VCaP (cell line): Measurements from ENCODE around the gene LIPC.

Experiments
- H3K27ac ChIP-seq: fragments of 450-650 bp; 2 replicates; pipeline ENCODE4 v1.5.1; 2017
- TF ChIP-seq, protein P1 (sequence below): fragments of 450-650 bp; conservative IDR thresholded peaks from 2 replicates; pipeline ENCODE4 v1.5.1; 2017; ENCODE audit warnings: mild to moderate bottlenecking, moderate library complexity

LIPC gene

DNA sequence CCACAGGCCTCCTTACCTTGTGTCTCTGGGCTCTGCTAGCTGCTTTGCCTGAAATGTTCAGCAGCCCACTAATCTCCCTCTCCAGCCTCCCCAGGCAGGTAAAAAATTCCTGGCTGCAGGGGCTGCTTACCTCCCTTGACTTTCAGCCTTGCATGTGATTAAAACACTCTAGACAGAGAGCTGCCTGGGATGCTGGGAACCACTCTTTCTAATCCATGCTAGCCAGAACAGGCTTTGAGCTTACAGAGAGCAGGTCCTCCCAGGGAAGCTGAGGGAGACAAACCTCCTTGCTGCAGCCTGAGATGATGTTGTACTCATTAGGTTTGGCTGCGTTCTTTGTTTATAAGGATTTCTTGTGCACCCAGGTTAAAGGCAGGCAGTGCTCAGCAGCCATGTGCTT lies 33.7 kb upstream of the LIPC start:
- no peak overlapping the region for H3K27ac ChIP-seq

GRCh38 chr15:58398643-58399042 lies 33.1 kb upstream of the LIPC start:
- H3K27ac ChIP-seq: no peak overlapping the region
- TF ChIP-seq, protein P1, sequence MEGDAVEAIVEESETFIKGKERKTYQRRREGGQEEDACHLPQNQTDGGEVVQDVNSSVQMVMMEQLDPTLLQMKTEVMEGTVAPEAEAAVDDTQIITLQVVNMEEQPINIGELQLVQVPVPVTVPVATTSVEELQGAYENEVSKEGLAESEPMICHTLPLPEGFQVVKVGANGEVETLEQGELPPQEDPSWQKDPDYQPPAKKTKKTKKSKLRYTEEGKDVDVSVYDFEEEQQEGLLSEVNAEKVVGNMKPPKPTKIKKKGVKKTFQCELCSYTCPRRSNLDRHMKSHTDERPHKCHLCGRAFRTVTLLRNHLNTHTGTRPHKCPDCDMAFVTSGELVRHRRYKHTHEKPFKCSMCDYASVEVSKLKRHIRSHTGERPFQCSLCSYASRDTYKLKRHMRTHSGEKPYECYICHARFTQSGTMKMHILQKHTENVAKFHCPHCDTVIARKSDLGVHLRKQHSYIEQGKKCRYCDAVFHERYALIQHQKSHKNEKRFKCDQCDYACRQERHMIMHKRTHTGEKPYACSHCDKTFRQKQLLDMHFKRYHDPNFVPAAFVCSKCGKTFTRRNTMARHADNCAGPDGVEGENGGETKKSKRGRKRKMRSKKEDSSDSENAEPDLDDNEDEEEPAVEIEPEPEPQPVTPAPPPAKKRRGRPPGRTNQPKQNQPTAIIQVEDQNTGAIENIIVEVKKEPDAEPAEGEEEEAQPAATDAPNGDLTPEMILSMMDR: no peak

More for the DNA sequence above, 33.7 kb upstream of the LIPC start:
- TF ChIP-seq, protein P1: no peak

- H3K27ac ChIP-seq: no peak overlapping the region
- TF ChIP-seq, protein P1: no peak
Measured at GRCh38 chr15:58399739-58400138, 32.1 kb upstream of the LIPC start.

DNA sequence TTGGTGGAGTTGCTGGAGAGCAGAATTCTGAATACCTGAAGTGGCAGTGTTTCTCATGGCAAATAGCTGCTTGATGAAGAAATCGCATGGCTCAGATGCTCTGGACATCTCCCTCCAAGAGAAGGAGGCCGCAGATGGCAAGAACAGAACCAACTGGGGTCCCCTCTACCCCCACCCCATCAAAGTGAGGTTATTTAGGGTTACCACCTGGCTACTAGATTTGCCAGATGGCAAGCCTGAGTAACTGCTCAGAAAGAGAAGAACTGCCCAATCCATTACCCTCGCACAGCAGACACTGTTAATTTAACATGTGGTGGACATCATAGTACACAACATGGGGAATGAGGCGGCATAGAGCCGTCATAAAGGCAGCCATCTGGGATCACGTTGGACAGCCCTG lies 30.5 kb upstream of the LIPC start:
- TF ChIP-seq, protein P1: no peak
- no peak overlapping the region for H3K27ac ChIP-seq

- TF ChIP-seq, protein P1: no peak
- H3K27ac ChIP-seq: no peak overlapping the region
Measured at GRCh38 chr15:58401991-58402649, 29.7 kb upstream of the LIPC start.

DNA sequence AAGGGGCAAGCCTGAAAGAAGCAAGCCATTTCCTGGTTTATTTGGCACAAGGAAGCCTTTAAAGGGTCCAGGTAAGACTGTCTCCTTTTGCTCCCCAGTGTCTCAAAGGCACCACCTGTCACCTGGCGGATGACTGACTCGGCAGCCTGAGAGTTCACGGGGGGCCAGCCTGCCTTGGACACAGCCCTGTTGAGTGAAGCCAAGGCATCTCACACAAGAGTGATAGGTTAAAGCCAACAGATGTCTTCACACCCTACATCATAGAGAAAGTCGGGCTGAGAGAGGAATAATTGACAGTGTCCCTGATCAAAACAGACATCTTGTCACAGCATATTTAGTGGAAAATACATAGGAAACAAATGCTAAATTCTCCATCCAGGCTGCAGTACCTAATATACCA lies 28.2 kb upstream of the LIPC start:
- TF ChIP-seq, protein P1: no peak

DNA sequence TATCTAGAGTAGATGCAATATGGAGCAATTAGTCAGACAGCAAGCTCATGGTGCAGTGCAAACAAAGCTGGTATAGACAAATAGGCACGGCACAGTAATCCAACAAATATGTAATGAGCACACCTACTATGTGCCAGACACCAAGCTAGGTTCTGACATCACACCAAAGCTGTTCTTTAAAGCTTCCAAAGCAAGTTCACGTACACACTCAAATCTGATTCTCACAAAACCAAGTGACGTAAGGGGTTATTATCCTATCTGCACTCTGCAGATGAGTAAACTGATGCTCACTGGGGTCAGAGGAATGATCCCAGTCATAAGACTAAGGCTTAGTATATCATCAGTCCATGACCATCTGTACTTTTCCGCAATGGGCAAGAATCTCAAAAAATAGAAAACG lies 27.8 kb upstream of the LIPC start:
- TF ChIP-seq, protein P1: no peak
- no peak overlapping the region for H3K27ac ChIP-seq

More for the DNA sequence above, 28.2 kb upstream of the LIPC start:
- no peak overlapping the region for H3K27ac ChIP-seq
